Tibial nerve (tissue), 4 donors: ENCODE data around the gene MUSK. TPM values are rescaled to one million over a fixed set of nuclear protein-coding genes. Genes with fewer than 3 reads are reported as not detected.

Source experiments
- DNase-seq, 2 donors: peaks; one replicate each; pipeline ENCODE4 v3.0.0-alpha.2; 2019; ENCODE audit warnings: low spot score in 2 of 2
- H3K27ac ChIP-seq, 4 donors: fragments of 200-600 bp; sonication (generic) in 3 of 4; one replicate each; pipeline ENCODE4 v1.5.1; 2017 to 2019; ENCODE audit warnings: mild to moderate bottlenecking in 1 of 4
- H3K27me3 ChIP-seq, 2 donors: fragments of 200-600 bp; sonication (generic) in 1 of 2; one replicate each; pipeline versions ENCODE4 v1.5.1 to v1.6.0; 2017 to 2019
- H3K36me3 ChIP-seq, 3 donors: fragments of 200-600 bp; sonication (generic); one replicate each; pipeline ENCODE4 v1.5.1; 2018 to 2019
- H3K4me1 ChIP-seq, 4 donors: fragments of 200-600 bp; sonication (generic) in 3 of 4; one replicate each; pipeline ENCODE4 v1.5.1; 2017 to 2019
- H3K4me3 ChIP-seq, 4 donors: fragments of 200-600 bp; sonication (generic) in 3 of 4; one replicate each; pipeline ENCODE4 v1.5.1; 2017 to 2019; ENCODE audit warnings: mild to moderate bottlenecking in 1 of 4, moderate library complexity in 1 of 4
- H3K9me3 ChIP-seq, 4 donors: fragments of 200-600 bp; sonication (generic) in 3 of 4; one replicate each; pipeline ENCODE4 v1.5.1; 2017 to 2019
- CTCF ChIP-seq, 5 experiments: fragments of 200-600 bp in 3 of 5; fragments of 450-650 bp in 2 of 5; sonication (generic) in 3 of 5; IDR thresholded peaks; one replicate each; pipeline ENCODE4 v1.5.1; 2016 to 2019; ENCODE audit warnings: antibody characterized with exemption in 5 of 5, mild to moderate bottlenecking in 3 of 5, moderate library complexity in 2 of 5
- EP300 ChIP-seq, 2 donors: sonication (generic); formaldehyde crosslinking; IDR thresholded peaks; one replicate each; pipeline ENCODE4 v1.6.1; 2017; ENCODE audit warnings: antibody characterized with exemption in 2 of 2, mild to moderate bottlenecking in 1 of 2
- POLR2A ChIP-seq, 2 donors: fragments of 450-650 bp; IDR thresholded peaks; one replicate each; pipeline ENCODE4 v1.6.1; 2017; ENCODE audit warnings: antibody characterized with exemption in 2 of 2, mild to moderate bottlenecking in 2 of 2, moderate library complexity in 2 of 2
- WGBS, 2 donors: methylation state at CpG; one replicate each; pipeline ENCODE4 v1.1.5; 2018; 5-methylcytosine and 5-hydroxymethylcytosine counted together
- total RNA-seq, 4 donors: library from RNA; depleted of rRNA; stranded (reverse); fragments of >200 nt; gene quantifications; one replicate each; pipeline ENCODE4 v1.1.0, GENCODE V29; 2016

MUSK gene
- total RNA-seq, 4 donors from 2014 or later: 0.22 to 0.63 (median 0.59) TPM; not detected in 1

GRCh38 chr9:110748251-110748893 lies 79.8 kb downstream of the MUSK start:
- no peak overlapping the region for H3K27ac ChIP-seq
- no peak for DNase-seq
- H3K4me3 ChIP-seq: no peak overlapping the region
- TF ChIP-seq POLR2A (IDR thresholded peaks at IDR 0.05): no peak
- TF ChIP-seq CTCF (IDR thresholded peaks at IDR 0.05): no peak
- TF ChIP-seq EP300 (IDR thresholded peaks at IDR 0.05): no peak
- H3K9me3 ChIP-seq: no peaks in the 10 kb centered on the region
- 74 to 80% methylated on average over 5 of the region's 5 CpGs for WGBS, 2 donors
- H3K4me1 ChIP-seq: peaks cover 0 to 46% (median 11%) of the 10 kb centered on the region in 4 donors
- no peaks in the 10 kb centered on the region for H3K27me3 ChIP-seq
- H3K36me3 ChIP-seq: no peaks in the 10 kb centered on the region

GRCh38 chr9:110750272-110750671 lies 81.7 kb downstream of the MUSK start:
- DNase-seq: peak; percentile 49 to 83
- peaks cover 0 to 30% (median 5%) of the 10 kb centered on the region in 4 donors for H3K4me1 ChIP-seq
- peak in 1 of 2 donors; percentile 76 for TF ChIP-seq EP300 (IDR thresholded peaks at IDR 0.05)
- no peak for TF ChIP-seq POLR2A (IDR thresholded peaks at IDR 0.05)
- no peak for TF ChIP-seq CTCF (IDR thresholded peaks at IDR 0.05)
- H3K9me3 ChIP-seq: no peaks in the 10 kb centered on the region
- WGBS, 2 donors: 47 to 63% methylated on average over 1 of the region's 1 CpG
- H3K36me3 ChIP-seq: no peaks in the 10 kb centered on the region
- no peak overlapping the region for H3K4me3 ChIP-seq
- no peaks in the 10 kb centered on the region for H3K27me3 ChIP-seq
- H3K27ac ChIP-seq: peak overlapping the region in 1 of 4 donors; percentile 9

GRCh38 chr9:110751971-110752370 lies 83.4 kb downstream of the MUSK start:
- no peak overlapping the region for H3K27ac ChIP-seq
- WGBS, 2 donors: 83 to 88% methylated on average over 4 of the region's 4 CpGs
- no peak overlapping the region for H3K4me3 ChIP-seq
- no peaks in the 10 kb centered on the region for H3K36me3 ChIP-seq
- H3K9me3 ChIP-seq: no peaks in the 10 kb centered on the region
- peaks cover 0 to 17% (median 0%) of the 10 kb centered on the region in 4 donors for H3K4me1 ChIP-seq
- H3K27me3 ChIP-seq: no peaks in the 10 kb centered on the region
- no peak for DNase-seq
- TF ChIP-seq POLR2A (IDR thresholded peaks at IDR 0.05) (no peak), EP300 (IDR thresholded peaks at IDR 0.05) (no peak), CTCF (IDR thresholded peaks at IDR 0.05) (no peak)

GRCh38 chr9:110752766-110753165 lies 84.2 kb downstream of the MUSK start:
- no peaks in the 10 kb centered on the region for H3K27me3 ChIP-seq
- TF ChIP-seq POLR2A (IDR thresholded peaks at IDR 0.05) (no peak), EP300 (IDR thresholded peaks at IDR 0.05) (no peak), CTCF (IDR thresholded peaks at IDR 0.05) (no peak)
- DNase-seq: no peak
- WGBS, 2 donors: 92% methylated on average over 2 of the region's 2 CpGs
- H3K9me3 ChIP-seq: no peaks in the 10 kb centered on the region
- no peaks in the 10 kb centered on the region for H3K36me3 ChIP-seq
- no peak overlapping the region for H3K4me3 ChIP-seq
- H3K4me1 ChIP-seq: peaks cover 0 to 14% (median 0%) of the 10 kb centered on the region in 4 donors
- H3K27ac ChIP-seq: peak overlapping the region in 2 of 4 donors; percentile 62

GRCh38 chr9:110753731-110754231 lies 85.2 kb downstream of the MUSK start:
- WGBS, 2 donors: 76 to 86% methylated on average over 1 of the region's 1 CpG
- H3K27ac ChIP-seq: peak overlapping the region in 2 of 4 donors; percentile 62
- no peaks in the 10 kb centered on the region for H3K27me3 ChIP-seq
- no peak overlapping the region for H3K4me3 ChIP-seq
- DNase-seq: no peak
- H3K4me1 ChIP-seq: peaks cover 0 to 13% (median 0%) of the 10 kb centered on the region in 4 donors
- no peak for TF ChIP-seq CTCF (IDR thresholded peaks at IDR 0.05)
- TF ChIP-seq EP300 (IDR thresholded peaks at IDR 0.05): peak in 1 of 2 donors; percentile 54
- no peaks in the 10 kb centered on the region for H3K9me3 ChIP-seq
- no peaks in the 10 kb centered on the region for H3K36me3 ChIP-seq
